Activated CD8-positive, alpha-beta T cell treated with anti-CD3 and anti-CD28 coated beads, Interleukin-2, amount 10 ng/mL, durations not matched to agents 7 days and 5 days (primary cell): Measurements from ENCODE around the gene SLC44A5. TPM values are rescaled to one million over a fixed set of nuclear protein-coding genes. Genes with fewer than 3 reads are reported as not detected.
"Not testable (repeated sequence)": the region's sequence is repeated elsewhere in the genome, so short reads cannot be mapped to it uniquely, and the experiment has no call there.

Experiments
- ATAC-seq: fragments of 150-1000 bp; cut with Tn5 transposase; one replicate; pipeline ENCODE4 v1.10.0; 2021; ENCODE audit warnings: moderate library complexity
- CTCF ChIA-PET: fragments of 350-600 bp; sonication (Branson Sonifier 250); formaldehyde crosslinking; loops from one replicate; lab custom pipeline; 2021; ENCODE audit warnings: antibody characterized with exemption; lab: Charles Lee
- POLR2A ChIA-PET: fragments of 350-600 bp; sonication (Branson Sonifier 250); formaldehyde crosslinking; loops from one replicate; lab custom pipeline; 2021; ENCODE audit warnings: antibody characterized with exemption; lab: Charles Lee
- DNase-seq: peaks from one replicate; pipeline ENCODE4 v3.0.0-alpha.2; 2020
- H3K27ac Mint-ChIP-seq: one replicate; pipeline ENCODE4 v1.8.0; 2021; ENCODE audit warnings: mild to moderate bottlenecking, mixed read lengths
- H3K27me3 Mint-ChIP-seq: one replicate; pipeline ENCODE4 v1.8.0; 2021; ENCODE audit warnings: low read depth, mixed read lengths
- H3K36me3 Mint-ChIP-seq: one replicate; pipeline ENCODE4 v1.8.0; 2021; ENCODE audit warnings: low read depth, mixed read lengths
- H3K4me1 Mint-ChIP-seq: one replicate; pipeline ENCODE4 v1.8.0; 2021; ENCODE audit warnings: low read depth, mixed read lengths
- H3K4me3 Mint-ChIP-seq: one replicate; pipeline ENCODE4 v1.8.0; 2021; ENCODE audit warnings: mild to moderate bottlenecking, mixed read lengths
- H3K9me3 Mint-ChIP-seq: one replicate; pipeline ENCODE4 v1.8.0; 2022; ENCODE audit warnings: mixed read lengths; ENCODE audit not compliant: insufficient read depth
- total RNA-seq, 2 experiments: library from RNA; stranded (reverse); gene quantifications; one replicate each; pipeline ENCODE4 v1.2.3, GENCODE V29; 2021

Gene SLC44A5
- total RNA-seq, 2 experiments from 2014 or later: 0.21 to 0.26 TPM

- H3K9me3 Mint-ChIP-seq, H3K27ac Mint-ChIP-seq, H3K27me3 Mint-ChIP-seq, H3K4me1 Mint-ChIP-seq, DNase-seq, ATAC-seq, H3K4me3 Mint-ChIP-seq, CTCF ChIA-PET, H3K36me3 Mint-ChIP-seq: not testable (repeated sequence)
- POLR2A ChIA-PET: interaction anchor here (0.5 kb wide), 1 partner anchor 282 kb away, joined by 3 read pairs; no protein-coding TSS in a partner anchor
These were observed 429.5 kb downstream of the SLC44A5 start for GRCh38 chr1:75181214-75181955.

GRCh38 chr1:75174031-75174760 lies 436.7 kb downstream of the SLC44A5 start:
- Mint-ChIP-seq H3K4me1 (no peaks in the 10 kb centered on the region), H3K27ac (no peak overlapping the region), H3K36me3 (no peaks in the 10 kb centered on the region), H3K9me3 (no peaks in the 10 kb centered on the region), H3K4me3 (no peak overlapping the region), H3K27me3 (no peaks in the 10 kb centered on the region)
- no peak for ATAC-seq
- no peak for DNase-seq
- POLR2A ChIA-PET: no interaction called here
- CTCF ChIA-PET: no interaction called here

- H3K36me3 Mint-ChIP-seq: no peaks in the 10 kb centered on the region
- ATAC-seq (no peak), DNase-seq (no peak)
- ChIA-PET CTCF (no interaction called here), POLR2A (no interaction called here)
- H3K27ac Mint-ChIP-seq: no peak overlapping the region
- H3K4me1 Mint-ChIP-seq: no peaks in the 10 kb centered on the region
- H3K27me3 Mint-ChIP-seq: no peaks in the 10 kb centered on the region
- H3K9me3 Mint-ChIP-seq: no peaks in the 10 kb centered on the region
- no peak overlapping the region for H3K4me3 Mint-ChIP-seq
These were observed 438.4 kb downstream of the SLC44A5 start for GRCh38 chr1:75172556-75172955.

- Mint-ChIP-seq H3K4me1 (no peaks in the 10 kb centered on the region), H3K36me3 (no peaks in the 10 kb centered on the region), H3K4me3 (no peak overlapping the region), H3K27me3 (no peaks in the 10 kb centered on the region), H3K9me3 (no peaks in the 10 kb centered on the region), H3K27ac (no peak overlapping the region)
- ChIA-PET CTCF (no interaction called here), POLR2A (no interaction called here)
- DNase-seq (no peak), ATAC-seq (no peak)
These were observed 439.0 kb downstream of the SLC44A5 start for GRCh38 chr1:75171876-75172275.

GRCh38 chr1:75170981-75171380 lies 439.9 kb downstream of the SLC44A5 start:
- DNase-seq (no peak), ATAC-seq (no peak)
- ChIA-PET CTCF (no interaction called here), POLR2A (no interaction called here)
- Mint-ChIP-seq H3K36me3 (no peaks in the 10 kb centered on the region), H3K4me1 (no peaks in the 10 kb centered on the region), H3K27me3 (no peaks in the 10 kb centered on the region), H3K4me3 (no peak overlapping the region), H3K9me3 (no peaks in the 10 kb centered on the region), H3K27ac (no peak overlapping the region)

GRCh38 chr1:75170011-75170410 lies 440.9 kb downstream of the SLC44A5 start:
- Mint-ChIP-seq H3K9me3 (no peaks in the 10 kb centered on the region), H3K36me3 (no peaks in the 10 kb centered on the region), H3K27ac (no peak overlapping the region), H3K4me3 (no peak overlapping the region), H3K27me3 (no peaks in the 10 kb centered on the region), H3K4me1 (no peaks in the 10 kb centered on the region)
- DNase-seq (no peak), ATAC-seq (no peak)
- POLR2A ChIA-PET: no interaction called here
- CTCF ChIA-PET: no interaction called here

- no peaks in the 10 kb centered on the region for H3K27me3 Mint-ChIP-seq
- H3K4me3 Mint-ChIP-seq: no peak overlapping the region
- H3K27ac Mint-ChIP-seq: no peak overlapping the region
- ATAC-seq (no peak), DNase-seq (no peak)
- no peaks in the 10 kb centered on the region for H3K4me1 Mint-ChIP-seq
- CTCF ChIA-PET: no interaction called here
- H3K36me3 Mint-ChIP-seq: no peaks in the 10 kb centered on the region
- POLR2A ChIA-PET: no interaction called here
- H3K9me3 Mint-ChIP-seq: no peaks in the 10 kb centered on the region
These were observed 444.1 kb downstream of the SLC44A5 start for GRCh38 chr1:75166821-75167220.

GRCh38 chr1:75165264-75165663 lies 445.6 kb downstream of the SLC44A5 start:
- no peak for DNase-seq
- CTCF ChIA-PET: no interaction called here
- Mint-ChIP-seq H3K9me3 (no peaks in the 10 kb centered on the region), H3K4me3 (no peak overlapping the region), H3K36me3 (no peaks in the 10 kb centered on the region), H3K27ac (no peak overlapping the region), H3K4me1 (no peaks in the 10 kb centered on the region), H3K27me3 (no peaks in the 10 kb centered on the region)
- POLR2A ChIA-PET: no interaction called here
- no peak for ATAC-seq

GRCh38 chr1:75159154-75159553 lies 451.8 kb downstream of the SLC44A5 start:
- no peaks in the 10 kb centered on the region for H3K9me3 Mint-ChIP-seq
- H3K27ac Mint-ChIP-seq: no peak overlapping the region
- ChIA-PET CTCF (no interaction called here), POLR2A (no interaction called here)
- DNase-seq: no peak
- no peak for ATAC-seq
- no peak overlapping the region for H3K4me3 Mint-ChIP-seq
- peaks cover 2% of the 10 kb centered on the region for H3K27me3 Mint-ChIP-seq
- H3K4me1 Mint-ChIP-seq: no peaks in the 10 kb centered on the region
- H3K36me3 Mint-ChIP-seq: no peaks in the 10 kb centered on the region

Other genes starting within 250 kb of the SLC44A5 start
- 10 to 100 TPM; 44.7 to 52.1 TPM for gene ACADM, start 113.6 kb upstream of the SLC44A5 start, total RNA-seq
- gene RABGGTB, start 175.1 kb upstream of the SLC44A5 start, total RNA-seq: 10 to 100 TPM; 91.7 to 97.2 TPM
- gene MSH4, start 185.8 kb upstream of the SLC44A5 start, total RNA-seq: under 1 TPM; 0.21 to 0.34 TPM